ENCODE results near the gene SWT1.

- TF ChIP-seq CTCF (IDR thresholded peaks at IDR 0.05) (no peak), EP300 (IDR thresholded peaks at IDR 0.05) (no peak), POLR2A (IDR thresholded peaks at IDR 0.05) (no peak)
These were observed 24.4 kb upstream of the SWT1 start for GRCh38 chr1:185132534-185132933.

All from tibial nerve (tissue), 4 donors.